ENCODE data around the gene NTHL1. TPM values are rescaled to one million over a fixed set of nuclear protein-coding genes. Genes with fewer than 3 reads are reported as not detected.
A peak's percentile ranks its signal among the peaks of the same experiment; 100 is the strongest.

NTHL1 gene
- total and polyA plus RNA-seq, 2 donors (not counting 1 experiment from before 2014, with no cell fraction given): 8.4 to 44.4 TPM

- Histone ChIP-seq H2AFZ (ENCODE audit: low read length) (peak overlapping the region; percentile 75), H3K9ac (ENCODE audit: insufficient read depth, low read length) (no peak overlapping the region), H3K79me2 (ENCODE audit: control insufficient read depth, insufficient read depth, low read length) (no peaks in the 10 kb centered on the region), H3K4me3 (replicated peaks in 1 of 4; ENCODE audit: control extremely low read depth in 1 of 4, insufficient read depth in 1 of 4, low read depth in 3 of 4, low read length in 4 of 4) (peak overlapping the region in 3 of 4 experiments; percentile 13 to 36 (median 15)), H3K4me1 (ENCODE audit: control insufficient read depth, extremely low read depth, insufficient read depth, low read length) (peaks cover 7% of the 10 kb centered on the region), H3K4me2 (ENCODE audit: extremely low read depth, insufficient read depth, low read length) (peak overlapping the region; percentile 68), H3K36me3 (ENCODE audit: control insufficient read depth, insufficient read depth, low read length) (peaks cover 5% of the 10 kb centered on the region), H3K27ac (ENCODE audit: insufficient read depth, low read length) (no peak overlapping the region), H4K20me1 (ENCODE audit: control insufficient read depth, extremely low read depth, insufficient read depth, low read length) (no peaks in the 10 kb centered on the region), H3K9me3 (ENCODE audit: control insufficient read depth, insufficient read depth, low read depth, low read length) (no peaks in the 10 kb centered on the region), H3K27me3 (ENCODE audit: control insufficient read depth, insufficient read depth, low read length) (peaks cover 21% of the 10 kb centered on the region)
- no peak for DNase-seq (ENCODE audit: low read depth in 2 of 2)
- TF ChIP-seq EZH2 (IDR thresholded peaks at IDR 0.05; ENCODE audit: low read length, missing control alignments): no peak
- TF ChIP-seq CTCF (conservative IDR thresholded peaks at IDR 0.05 in 1 of 2, IDR thresholded peaks at IDR 0.05 in 1 of 2; ENCODE audit: low read depth in 1 of 2, low read length in 2 of 2): no peak
Observed at GRCh38 chr16:1991588-1991947, 56.1 kb downstream of the NTHL1 start.

DNA sequence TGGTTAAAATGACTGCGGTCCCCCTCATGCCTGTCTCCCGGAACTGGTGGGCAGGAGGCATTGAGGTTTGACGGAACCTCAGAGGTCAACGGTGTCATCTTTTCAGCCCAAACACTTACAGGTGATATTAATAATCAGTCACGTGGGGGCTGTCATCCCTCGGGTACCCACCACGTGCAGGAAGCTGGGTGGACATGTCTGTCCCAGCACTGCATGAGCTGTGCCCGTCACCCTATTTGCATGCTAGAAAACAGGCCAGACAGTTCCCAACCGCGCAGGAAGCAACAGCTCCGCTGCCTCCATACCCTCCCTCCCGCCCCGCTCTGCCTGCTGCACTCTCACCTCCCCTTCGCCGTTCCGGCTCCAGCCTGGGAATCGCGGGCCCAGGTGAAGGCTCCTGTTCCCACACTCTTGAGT, 56.5 kb downstream of the NTHL1 start:
- H3K9me3 ChIP-seq (ENCODE audit: control insufficient read depth, insufficient read depth, low read depth, low read length): no peaks in the 10 kb centered on the region
- H3K27ac ChIP-seq (ENCODE audit: insufficient read depth, low read length): no peak overlapping the region
- H3K27me3 ChIP-seq (ENCODE audit: control insufficient read depth, insufficient read depth, low read length): peaks cover 21% of the 10 kb centered on the region
- no peak for DNase-seq (ENCODE audit: low read depth in 2 of 2)
- H3K79me2 ChIP-seq (ENCODE audit: control insufficient read depth, insufficient read depth, low read length): no peaks in the 10 kb centered on the region
- no peaks in the 10 kb centered on the region for H4K20me1 ChIP-seq (ENCODE audit: control insufficient read depth, extremely low read depth, insufficient read depth, low read length)
- no peak overlapping the region for H2AFZ ChIP-seq (ENCODE audit: low read length)
- H3K4me2 ChIP-seq (ENCODE audit: extremely low read depth, insufficient read depth, low read length): peak overlapping the region; percentile 25
- no peak overlapping the region for H3K9ac ChIP-seq (ENCODE audit: insufficient read depth, low read length)
- peaks cover 7% of the 10 kb centered on the region for H3K4me1 ChIP-seq (ENCODE audit: control insufficient read depth, extremely low read depth, insufficient read depth, low read length)
- H3K4me3 ChIP-seq (replicated peaks in 1 of 4; ENCODE audit: control extremely low read depth in 1 of 4, insufficient read depth in 1 of 4, low read depth in 3 of 4, low read length in 4 of 4): no peak overlapping the region
- peak; percentile 41 for TF ChIP-seq EZH2 (IDR thresholded peaks at IDR 0.05; ENCODE audit: low read length, missing control alignments)
- no peak for TF ChIP-seq CTCF (conservative IDR thresholded peaks at IDR 0.05 in 1 of 2, IDR thresholded peaks at IDR 0.05 in 1 of 2; ENCODE audit: low read depth in 1 of 2, low read length in 2 of 2)
- peaks cover 9% of the 10 kb centered on the region for H3K36me3 ChIP-seq (ENCODE audit: control insufficient read depth, insufficient read depth, low read length)

GRCh38 chr16:1990351-1991134, 57.1 kb downstream of the NTHL1 start:
- peaks cover 3% of the 10 kb centered on the region for H3K79me2 ChIP-seq (ENCODE audit: control insufficient read depth, insufficient read depth, low read length)
- H3K27ac ChIP-seq (ENCODE audit: insufficient read depth, low read length): no peak overlapping the region
- peak overlapping the region in 3 of 4 experiments; percentile 21 to 39 (median 37) for H3K4me3 ChIP-seq (replicated peaks in 1 of 4; ENCODE audit: control extremely low read depth in 1 of 4, insufficient read depth in 1 of 4, low read depth in 3 of 4, low read length in 4 of 4)
- H3K4me1 ChIP-seq (ENCODE audit: control insufficient read depth, extremely low read depth, insufficient read depth, low read length): peaks cover 7% of the 10 kb centered on the region
- no peak overlapping the region for H2AFZ ChIP-seq (ENCODE audit: low read length)
- TF ChIP-seq EZH2 (IDR thresholded peaks at IDR 0.05; ENCODE audit: low read length, missing control alignments) (peak; percentile 99), CTCF (conservative IDR thresholded peaks at IDR 0.05 in 1 of 2, IDR thresholded peaks at IDR 0.05 in 1 of 2; ENCODE audit: low read depth in 1 of 2, low read length in 2 of 2) (no peak)
- no peaks in the 10 kb centered on the region for H4K20me1 ChIP-seq (ENCODE audit: control insufficient read depth, extremely low read depth, insufficient read depth, low read length)
- peaks cover 14% of the 10 kb centered on the region for H3K36me3 ChIP-seq (ENCODE audit: control insufficient read depth, insufficient read depth, low read length)
- peak overlapping the region; percentile 51 for H3K4me2 ChIP-seq (ENCODE audit: extremely low read depth, insufficient read depth, low read length)
- no peak for DNase-seq (ENCODE audit: low read depth in 2 of 2)
- H3K27me3 ChIP-seq (ENCODE audit: control insufficient read depth, insufficient read depth, low read length): peaks cover 21% of the 10 kb centered on the region
- H3K9ac ChIP-seq (ENCODE audit: insufficient read depth, low read length): no peak overlapping the region
- H3K9me3 ChIP-seq (ENCODE audit: control insufficient read depth, insufficient read depth, low read depth, low read length): no peaks in the 10 kb centered on the region
